CD4-positive, alpha-beta T cell treated with Interleukin-15 for 4 hours (primary cell): ENCODE measurements around the gene HELB.

Experiments used
- DNase-seq: peaks from one replicate; pipeline ENCODE4 v3.0.0-alpha.2; 2020; ENCODE audit warnings: low spot score

HELB gene

DNA sequence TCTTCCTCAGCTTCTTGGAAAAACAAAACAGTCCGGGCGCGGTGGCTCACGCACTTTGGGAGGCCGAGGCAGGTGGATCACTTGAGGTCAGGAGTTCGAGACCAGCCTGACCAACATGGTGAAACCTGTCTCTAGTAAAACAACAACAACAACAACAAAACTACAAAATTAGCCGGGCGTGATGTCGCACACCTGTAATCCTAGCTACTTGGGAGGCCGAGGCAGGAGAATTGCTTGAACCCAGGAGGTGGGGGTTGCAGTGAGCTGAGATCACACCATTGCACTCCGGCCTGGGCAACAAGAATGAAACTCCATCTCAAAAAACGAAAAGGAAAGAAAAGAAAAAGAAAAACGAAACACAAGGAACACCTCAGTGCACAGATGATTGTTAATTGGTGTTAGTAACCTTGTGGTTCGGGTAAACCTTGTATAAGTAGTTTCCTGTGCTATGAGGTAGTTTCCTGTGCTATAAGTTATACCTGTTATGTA is 1.1 kb downstream of the HELB start:
- peak; percentile 48 for DNase-seq

- DNase-seq = no peak
Observed at GRCh38 chr12:66304296-66304900, 2.1 kb downstream of the HELB start.

- DNase-seq = no peak
Observed at GRCh38 chr12:66309606-66310005, 7.3 kb downstream of the HELB start.

DNA sequence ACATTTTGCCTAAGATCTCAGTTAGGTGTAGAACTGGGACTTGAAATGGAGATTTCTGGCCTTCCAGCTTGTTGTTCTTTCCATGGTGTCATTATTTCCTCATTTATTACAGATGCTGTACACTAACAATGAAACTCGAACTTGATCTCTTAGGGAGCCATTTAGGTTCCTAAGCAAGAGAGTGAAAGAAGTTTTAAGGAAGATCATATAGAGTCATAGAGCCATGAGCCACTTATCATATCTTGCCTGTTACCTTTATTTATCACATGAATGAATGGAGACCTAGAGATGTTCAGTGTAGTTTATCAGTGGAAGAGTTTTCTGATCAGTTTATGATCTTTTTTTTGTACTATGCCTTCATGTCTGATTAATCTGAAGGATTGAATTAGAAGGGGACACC is 9.9 kb downstream of the HELB start:
- no peak for DNase-seq

GRCh38 chr12:66314278-66314677 is 12.0 kb downstream of the HELB start:
- no peak for DNase-seq

DNA sequence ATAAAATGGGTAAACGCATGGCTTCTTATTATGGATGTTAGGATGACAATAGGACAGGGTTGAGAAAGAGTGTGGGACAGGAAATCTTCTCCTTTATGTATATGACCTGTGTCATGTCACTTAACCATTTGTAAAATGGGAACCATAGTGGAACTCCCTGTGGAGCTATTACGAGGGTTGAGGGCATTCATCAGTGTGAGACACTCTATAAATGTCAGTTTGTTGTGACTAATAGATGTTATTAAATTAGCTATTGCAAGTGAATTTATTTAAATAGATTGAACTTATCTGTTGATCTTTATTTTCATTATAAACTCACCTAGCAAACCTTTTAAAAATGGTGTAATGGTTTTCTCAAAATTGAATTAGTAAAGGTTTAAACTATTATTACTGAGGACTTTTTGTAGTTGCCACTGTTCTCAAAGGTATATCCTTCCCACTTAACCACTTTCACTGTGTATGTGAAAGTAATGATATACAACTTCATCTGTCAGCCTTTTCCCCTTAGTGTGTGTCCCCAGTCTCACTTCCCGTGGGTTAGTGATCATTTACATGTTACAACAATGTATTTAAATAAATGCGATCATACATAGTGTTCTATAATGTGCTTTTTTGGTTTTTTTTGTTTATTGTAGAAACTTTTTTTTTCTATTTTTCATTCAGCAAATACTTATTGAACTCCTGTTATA is 17.1 kb downstream of the HELB start:
- DNase-seq = no peak

GRCh38 chr12:66320996-66321395 is 18.7 kb downstream of the HELB start:
- DNase-seq = no peak

- no peak for DNase-seq
Observed at GRCh38 chr12:66321435-66321834, 19.1 kb downstream of the HELB start.

DNA sequence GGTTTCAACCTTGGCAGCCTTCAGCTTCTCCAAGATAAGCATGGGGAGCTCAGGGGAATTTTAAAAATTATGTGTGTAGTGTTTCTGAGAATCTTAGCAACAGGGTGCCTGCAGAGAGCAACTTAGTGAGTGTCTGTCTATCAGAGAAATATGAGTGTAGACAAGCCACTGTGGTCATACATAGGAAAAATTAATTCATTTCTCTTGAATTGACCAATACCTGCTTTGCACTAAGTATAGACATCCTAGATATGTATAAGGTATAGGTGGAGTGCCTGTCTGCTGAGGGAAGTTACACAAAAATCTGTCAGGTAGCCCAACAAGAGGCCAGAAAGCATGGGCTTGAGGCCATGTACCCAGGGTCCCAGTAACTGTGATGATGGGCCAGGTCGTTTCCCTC is 20.7 kb downstream of the HELB start:
- no peak for DNase-seq

DNA sequence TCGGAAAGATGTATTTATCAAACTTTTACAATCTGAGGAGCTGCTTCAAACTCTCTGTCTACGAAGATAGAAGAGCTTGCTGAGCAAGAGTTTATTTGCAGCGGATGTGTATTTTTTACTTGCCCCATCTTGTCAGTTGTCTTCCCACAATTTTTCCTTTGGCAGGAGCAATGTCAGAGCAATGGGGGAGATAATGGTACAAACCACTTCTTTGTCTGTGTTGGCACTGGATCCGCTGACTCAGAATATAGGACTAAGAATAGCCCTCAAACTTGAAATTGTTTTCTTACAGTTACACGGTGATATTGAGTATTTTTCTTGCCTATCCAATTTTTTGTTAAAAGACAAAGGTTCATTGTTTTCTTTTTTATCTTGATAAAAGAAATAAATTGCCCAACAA is 27.6 kb downstream of the HELB start:
- DNase-seq = no peak

GRCh38 chr12:66331016-66331415 is 28.7 kb downstream of the HELB start:
- DNase-seq = no peak

GRCh38 chr12:66331814-66332213 is 29.5 kb downstream of the HELB start:
- DNase-seq = no peak

GRCh38 chr12:66335746-66336145 is 33.5 kb downstream of the HELB start:
- no peak for DNase-seq

DNA sequence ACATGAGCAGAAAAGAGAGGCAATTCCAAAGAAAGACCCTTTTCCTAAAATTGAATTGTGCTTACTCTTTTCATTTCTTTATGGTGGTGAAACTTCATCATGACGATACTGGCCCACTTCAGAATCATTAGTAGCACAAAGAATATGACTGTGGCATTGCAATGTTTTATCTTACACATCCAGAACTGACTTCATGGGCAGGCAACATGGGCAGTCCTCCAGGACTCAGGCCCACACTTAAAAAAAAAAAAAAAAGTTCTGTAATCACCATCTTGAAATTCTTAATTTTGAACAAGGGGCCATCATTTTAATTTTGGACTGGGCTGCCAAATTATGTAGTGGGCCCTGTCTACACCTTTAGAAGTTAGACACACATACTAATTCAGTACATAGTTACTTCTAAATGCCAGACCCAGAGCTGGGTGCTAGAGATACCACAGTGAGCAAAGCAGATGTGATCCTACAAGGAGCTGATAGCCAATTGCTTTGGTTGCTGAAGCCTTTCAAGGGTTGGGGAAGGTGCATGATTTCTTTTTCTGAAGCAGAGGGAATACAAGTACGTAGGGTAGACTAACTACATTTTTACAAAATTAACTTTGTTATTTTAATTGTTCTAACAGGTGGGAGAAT is 35.2 kb downstream of the HELB start:
- DNase-seq = no peak

GRCh38 chr12:66340131-66340530 is 37.8 kb downstream of the HELB start:
- DNase-seq = no peak

DNA sequence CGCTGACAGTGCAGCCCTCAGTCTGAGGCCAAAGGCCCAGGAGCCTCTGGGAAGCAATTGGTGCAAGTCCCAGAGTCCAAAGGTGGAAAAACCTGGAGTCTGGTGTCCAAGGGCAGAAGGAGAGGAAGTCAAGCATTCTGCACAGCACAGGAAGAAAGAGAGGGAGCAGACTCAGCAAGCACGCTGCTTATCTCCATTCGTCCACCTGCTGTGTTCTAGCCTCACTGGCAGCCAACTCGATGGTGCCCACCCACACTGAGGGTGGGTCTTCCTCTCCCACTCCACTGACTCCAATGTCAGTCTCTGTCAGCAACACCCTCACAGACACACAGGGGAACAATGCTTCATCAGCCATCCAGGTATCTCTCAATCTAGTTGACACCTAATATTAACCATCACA is 38.8 kb downstream of the HELB start:
- DNase-seq = no peak

GRCh38 chr12:66345212-66345611 is 42.9 kb downstream of the HELB start:
- DNase-seq = no peak

- no peak for DNase-seq
Observed at GRCh38 chr12:66345956-66346355, 43.7 kb downstream of the HELB start.

DNA sequence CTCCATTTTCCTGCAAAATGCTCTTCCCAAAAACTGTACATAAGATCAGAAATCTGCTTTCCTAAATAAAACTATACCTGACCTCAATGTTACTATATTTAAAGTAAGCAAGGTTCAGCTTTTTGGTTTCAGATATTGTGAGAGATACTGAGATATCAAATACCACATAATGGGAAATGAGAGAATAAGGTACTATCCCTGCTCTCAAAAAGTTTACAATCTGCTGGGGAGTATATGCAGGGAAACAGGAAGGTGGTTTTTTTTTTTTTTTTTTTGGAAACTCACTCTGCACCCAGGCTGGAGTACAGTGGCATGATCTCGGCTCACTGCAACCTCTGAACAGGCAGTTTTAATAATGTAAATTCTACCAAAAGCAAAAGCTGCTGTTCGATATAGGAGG is 49.0 kb downstream of the HELB start:
- no peak for DNase-seq

- DNase-seq = no peak
Observed at GRCh38 chr12:66352197-66352596, 49.9 kb downstream of the HELB start.

DNA sequence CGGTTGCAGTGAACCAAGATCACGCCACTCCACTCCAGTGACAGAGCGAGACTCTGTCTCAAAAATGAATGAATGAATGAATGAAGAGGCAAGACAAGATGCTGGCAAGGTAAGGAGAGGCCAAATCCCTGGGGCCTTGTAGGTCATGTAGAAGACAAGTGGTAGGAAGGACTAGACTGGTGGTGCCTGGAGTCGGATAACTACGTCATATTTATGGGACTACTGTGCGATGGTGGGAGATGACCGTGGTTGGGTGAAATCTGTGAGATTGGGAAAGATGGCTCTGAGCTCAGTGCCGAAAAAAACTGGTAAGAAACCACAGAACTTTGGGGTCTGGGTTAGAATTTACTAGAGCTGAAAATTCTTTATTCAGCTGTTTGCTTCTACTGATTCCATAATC is 50.6 kb downstream of the HELB start:
- DNase-seq = no peak

- DNase-seq = no peak
Observed at GRCh38 chr12:66354291-66354690, 52.0 kb downstream of the HELB start.

DNA sequence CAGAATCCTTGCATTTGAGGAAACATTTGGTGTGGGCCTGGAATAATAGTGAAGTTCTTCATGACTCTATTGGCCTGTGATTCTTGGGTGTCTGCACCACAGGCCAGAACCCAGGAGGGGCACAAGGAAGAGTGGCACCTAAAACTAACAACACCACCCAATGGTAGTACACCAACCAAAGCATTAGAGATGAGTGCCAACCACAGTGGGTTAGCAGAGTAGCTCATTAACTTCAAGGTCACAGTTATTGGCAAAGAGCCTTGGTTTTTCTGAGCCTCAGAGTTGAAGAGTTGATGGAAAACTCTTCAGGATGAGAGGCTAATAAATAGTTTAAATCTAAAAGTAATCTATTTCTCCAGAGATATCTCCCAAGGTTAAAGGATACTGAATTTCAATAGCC is 57.0 kb downstream of the HELB start:
- DNase-seq = no peak

DNA sequence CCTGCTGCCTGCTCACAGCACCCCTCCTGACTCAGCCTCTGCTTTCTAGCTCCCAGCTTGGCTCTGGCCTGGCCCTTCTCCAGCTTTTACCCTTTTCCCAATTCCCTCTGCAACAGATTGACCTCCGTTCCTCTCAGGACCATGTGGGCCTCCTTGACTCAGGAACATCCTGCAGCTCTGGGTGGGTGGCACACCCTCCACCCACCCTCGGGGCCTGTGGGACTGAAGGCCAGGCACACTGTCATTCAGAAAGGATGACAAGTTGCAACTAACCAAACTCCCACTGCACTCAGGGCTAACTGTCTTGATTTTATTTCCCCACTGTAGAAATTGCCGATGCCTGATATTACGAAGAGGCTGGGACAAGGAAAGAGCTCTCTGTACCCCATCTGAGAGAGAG is 59.4 kb downstream of the HELB start:
- DNase-seq = no peak
